Skin of body (tissue), 3 donors: ENCODE measurements around the gene KRTAP27-1. TPM values are rescaled to one million over a fixed set of nuclear protein-coding genes. Genes with fewer than 3 reads are reported as not detected.

ENCODE experiments used
- DNase-seq: peaks from one replicate; lab custom pipeline; 2025; lab: John Stamatoyannopoulos, UW
- small RNA-seq: library from RNA; depleted of rRNA; stranded (forward); fragments of <200 nt; gene quantifications from one replicate; pipeline ENCODE3, GENCODE V24; 2014; ENCODE audit warnings: low replicate concordance
- total RNA-seq: library from RNA; depleted of rRNA; stranded (reverse); fragments of >200 nt; gene quantifications from one replicate; pipeline ENCODE4 v1.2.3, GENCODE V29; 2014

The KRTAP27-1 gene
- total RNA-seq, 1 donor from 2014 or later = not detected

DNA sequence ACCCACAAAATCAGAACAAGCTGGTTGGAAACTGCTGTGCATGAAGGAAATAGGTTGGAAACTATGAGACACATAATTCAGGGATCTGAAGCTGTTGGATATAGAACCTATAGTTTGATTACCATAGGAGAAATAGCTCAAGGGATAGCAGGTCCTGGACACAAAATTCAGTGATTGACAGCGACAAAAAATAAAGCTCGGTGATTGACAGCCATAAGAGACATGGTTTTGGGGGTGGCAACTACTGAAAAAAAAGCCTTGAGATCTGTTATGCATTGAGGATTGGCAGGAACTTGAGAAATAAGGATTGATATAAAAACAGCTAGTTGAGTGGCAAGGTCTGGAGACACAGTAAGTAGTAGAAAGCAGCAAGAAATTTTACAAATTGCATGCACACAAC is 48.3 kb downstream of the KRTAP27-1 start, which contains the start of gene KRTAP25-1:
Gene KRTAP25-1, minus strand, starts transcription at position 300 of the 400 bp plus-strand sequence. Its CDS starts 24 bp downstream, at position 276.
- DNase-seq = no peak

Small RNA genes within 50 kb of the gene (small RNA-seq; reads per million reads assigned to genes)
- gene KRTAP23-1 = not detected
- not detected for gene MIR4327

Other genes starting within 250 kb of the KRTAP27-1 start
- 1.1 TPM for gene CLDN17, start 170.9 kb downstream of the KRTAP27-1 start, total RNA-seq
- 9.6 TPM for gene CLDN8, start 121.6 kb downstream of the KRTAP27-1 start, total RNA-seq
- gene KRTAP24-1, start 54.7 kb downstream of the KRTAP27-1 start, total RNA-seq = 10.3 TPM
- not detected for gene KRTAP25-1, start 48.2 kb downstream of the KRTAP27-1 start, total RNA-seq
- 3.6 TPM for gene KRTAP26-1, start 17.4 kb downstream of the KRTAP27-1 start, total RNA-seq
- not detected for gene KRTAP23-1, start 10.9 kb upstream of the KRTAP27-1 start, total RNA-seq
- gene KRTAP13-2, start 34.6 kb upstream of the KRTAP27-1 start, total RNA-seq = 2.9 TPM
- gene KRTAP13-1, start 58.3 kb upstream of the KRTAP27-1 start, total RNA-seq = 0.99 TPM
- gene KRTAP13-3, start 88.2 kb upstream of the KRTAP27-1 start, total RNA-seq = not detected
- not detected for gene KRTAP13-4, start 92.5 kb upstream of the KRTAP27-1 start, total RNA-seq
- gene KRTAP15-1, start 102.6 kb upstream of the KRTAP27-1 start, total RNA-seq = not detected
- gene KRTAP19-1, start 142.7 kb upstream of the KRTAP27-1 start, total RNA-seq = 11.4 TPM
- not detected for gene KRTAP19-2, start 149.7 kb upstream of the KRTAP27-1 start, total RNA-seq
- 9.7 TPM for gene KRTAP19-3, start 154.3 kb upstream of the KRTAP27-1 start, total RNA-seq
- not detected for gene KRTAP19-4, start 159.5 kb upstream of the KRTAP27-1 start, total RNA-seq
- 25.9 TPM for gene KRTAP19-5, start 164.4 kb upstream of the KRTAP27-1 start, total RNA-seq
- not detected for gene KRTAP19-6, start 204.2 kb upstream of the KRTAP27-1 start, total RNA-seq
- not detected for gene KRTAP19-7, start 223.6 kb upstream of the KRTAP27-1 start, total RNA-seq